Vagina (tissue), 2 donors: ENCODE results near the gene SPATA45. TPM values are rescaled to one million over a fixed set of nuclear protein-coding genes. Genes with fewer than 3 reads are reported as not detected.

Experiments
- DNase-seq, 2 donors: peaks; one replicate each; pipeline ENCODE4 v3.0.0-alpha.2; 2017; ENCODE audit errors: extremely low spot score in 2 of 2
- H3K27ac ChIP-seq: fragments of 200-600 bp; sonication (generic); one replicate; pipeline ENCODE4 v1.5.1; 2019
- H3K27me3 ChIP-seq: fragments of 200-600 bp; sonication (generic); one replicate; pipeline ENCODE4 v1.5.1; 2019
- H3K36me3 ChIP-seq, 2 donors: fragments of 200-600 bp; sonication (generic); one replicate each; pipeline ENCODE4 v1.5.1; 2017 to 2019
- H3K4me1 ChIP-seq: fragments of 200-600 bp; sonication (generic); one replicate; pipeline ENCODE4 v1.5.1; 2019
- H3K4me3 ChIP-seq, 2 donors: fragments of 200-600 bp; sonication (generic); 1 replicate in 1 of 2; 2 replicates in 1 of 2; pipeline ENCODE4 v1.5.1; 2016 to 2019
- H3K9me3 ChIP-seq: fragments of 200-600 bp; sonication (generic); one replicate; pipeline ENCODE4 v1.5.1; 2019
- POLR2A ChIP-seq, 2 donors: fragments of 450-650 bp; IDR thresholded peaks; one replicate each; pipeline ENCODE4 v1.6.1; 2017; ENCODE audit warnings: antibody characterized with exemption in 2 of 2, mild to moderate bottlenecking in 2 of 2, moderate library complexity in 2 of 2
- POLR2AphosphoS5 ChIP-seq, 2 donors: sonication (generic); formaldehyde crosslinking; IDR thresholded peaks; one replicate each; pipeline ENCODE4 v1.9.0; 2017; ENCODE audit warnings: antibody characterized with exemption in 2 of 2, mild to moderate bottlenecking in 2 of 2, low read depth in 1 of 2; ENCODE audit not compliant: insufficient read depth in 1 of 2
- intact Hi-C: fragments of 100-400 bp; cut with DNase I; formaldehyde crosslinking; loops from one replicate; pipeline ENCODE4 v1.15.1; 2023
- total RNA-seq: library from RNA; depleted of rRNA; stranded (reverse); fragments of >200 nt; gene quantifications from one replicate; pipeline ENCODE4 v1.2.3, GENCODE V29; 2016
- TF ChIP-seq, protein P1 (sequence below), 3 experiments: fragments of 450-650 bp in 2 of 3; fragments of 200-600 bp in 1 of 3; sonication (generic) in 1 of 3; IDR thresholded peaks; one replicate each; pipeline ENCODE4 v1.5.1; 2017 to 2019; ENCODE audit warnings: antibody characterized with exemption in 3 of 3, mild to moderate bottlenecking in 2 of 3, moderate library complexity in 2 of 3

Gene SPATA45
- total RNA-seq, 1 donor from 2014 or later = not detected

DNA sequence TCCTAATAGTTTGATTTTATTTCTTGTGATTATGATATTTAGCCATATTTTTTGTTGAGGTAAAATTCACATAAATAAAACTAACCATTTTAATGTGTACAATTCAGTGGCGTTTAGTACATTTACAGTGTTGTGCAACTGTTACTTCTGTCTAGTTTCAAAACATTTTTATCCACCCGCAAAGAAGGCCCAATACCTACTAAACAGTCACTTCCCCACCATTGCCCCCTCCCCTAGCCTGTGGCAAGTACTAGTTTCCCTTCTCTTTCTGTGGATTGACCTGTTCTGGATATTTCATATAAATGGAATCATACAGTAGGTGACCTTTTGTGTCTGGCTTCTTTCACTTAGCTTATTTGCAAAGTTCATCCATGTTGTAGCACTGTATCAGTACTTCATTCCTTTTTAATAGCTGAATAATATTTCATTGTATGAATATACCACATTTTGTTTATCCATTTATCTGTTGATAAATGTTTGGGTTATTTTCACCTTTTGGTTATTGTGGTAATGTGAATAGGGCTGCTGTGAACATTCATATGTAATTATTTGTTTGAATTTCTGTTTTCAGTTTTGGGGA lies 14.8 kb upstream of the SPATA45 start:
- intact Hi-C loops = no loop called here
- no peak for DNase-seq
- no peaks in the 10 kb centered on the region for H3K36me3 ChIP-seq
- no peak overlapping the region for H3K27ac ChIP-seq
- H3K27me3 ChIP-seq = no peaks in the 10 kb centered on the region
- H3K4me3 ChIP-seq = no peak overlapping the region
- peaks cover 30% of the 10 kb centered on the region for H3K4me1 ChIP-seq
- TF ChIP-seq POLR2A (IDR thresholded peaks at IDR 0.05) (no peak), POLR2AphosphoS5 (IDR thresholded peaks at IDR 0.05; ENCODE audit: insufficient read depth in 1 of 2, low read depth in 1 of 2) (no peak)
- TF ChIP-seq, protein P1, sequence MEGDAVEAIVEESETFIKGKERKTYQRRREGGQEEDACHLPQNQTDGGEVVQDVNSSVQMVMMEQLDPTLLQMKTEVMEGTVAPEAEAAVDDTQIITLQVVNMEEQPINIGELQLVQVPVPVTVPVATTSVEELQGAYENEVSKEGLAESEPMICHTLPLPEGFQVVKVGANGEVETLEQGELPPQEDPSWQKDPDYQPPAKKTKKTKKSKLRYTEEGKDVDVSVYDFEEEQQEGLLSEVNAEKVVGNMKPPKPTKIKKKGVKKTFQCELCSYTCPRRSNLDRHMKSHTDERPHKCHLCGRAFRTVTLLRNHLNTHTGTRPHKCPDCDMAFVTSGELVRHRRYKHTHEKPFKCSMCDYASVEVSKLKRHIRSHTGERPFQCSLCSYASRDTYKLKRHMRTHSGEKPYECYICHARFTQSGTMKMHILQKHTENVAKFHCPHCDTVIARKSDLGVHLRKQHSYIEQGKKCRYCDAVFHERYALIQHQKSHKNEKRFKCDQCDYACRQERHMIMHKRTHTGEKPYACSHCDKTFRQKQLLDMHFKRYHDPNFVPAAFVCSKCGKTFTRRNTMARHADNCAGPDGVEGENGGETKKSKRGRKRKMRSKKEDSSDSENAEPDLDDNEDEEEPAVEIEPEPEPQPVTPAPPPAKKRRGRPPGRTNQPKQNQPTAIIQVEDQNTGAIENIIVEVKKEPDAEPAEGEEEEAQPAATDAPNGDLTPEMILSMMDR (IDR thresholded peaks at IDR 0.05) = no peak
- no peaks in the 10 kb centered on the region for H3K9me3 ChIP-seq

DNA sequence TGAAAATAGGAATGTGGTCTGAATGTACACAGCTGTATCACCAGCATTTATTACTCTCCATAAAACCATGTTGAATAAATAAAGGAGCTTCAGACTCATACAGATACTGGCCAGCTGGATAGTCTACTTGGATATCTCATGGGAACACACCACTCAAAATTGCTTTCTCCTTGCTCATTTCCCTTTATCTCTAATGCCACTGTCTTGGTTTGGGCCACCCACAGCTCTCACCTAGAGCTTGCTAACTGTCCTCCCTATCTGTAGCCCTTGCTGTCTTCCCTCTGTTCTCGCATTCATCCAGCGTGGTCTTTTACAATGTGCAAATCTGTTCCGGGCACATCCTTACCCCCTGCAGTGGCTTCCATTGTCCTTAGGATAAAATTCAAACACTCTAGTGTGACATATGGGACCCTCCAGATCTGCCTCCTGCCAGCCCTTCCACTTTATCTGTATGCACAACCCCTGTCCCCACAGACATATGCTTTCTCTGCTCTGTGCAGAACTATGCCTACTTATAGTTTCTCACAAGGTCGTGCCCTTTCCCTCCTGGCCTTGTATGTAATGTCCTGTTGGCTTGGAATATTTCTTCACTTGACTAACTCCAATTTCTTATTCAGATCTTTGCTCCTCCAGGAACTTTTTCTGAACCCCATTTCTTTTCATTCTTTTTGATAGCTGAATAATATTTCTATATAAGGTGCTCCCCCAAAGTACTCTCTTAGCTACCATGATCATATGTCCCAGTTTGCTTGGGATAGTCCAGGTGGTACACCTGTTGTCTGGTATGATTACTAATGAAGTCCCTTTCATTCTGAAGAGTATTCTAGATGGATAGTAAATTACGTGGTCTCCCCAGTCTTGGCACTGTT lies 13.5 kb upstream of the SPATA45 start:
- Histone ChIP-seq H3K4me1 (peaks cover 40% of the 10 kb centered on the region), H3K27ac (no peak overlapping the region), H3K9me3 (no peaks in the 10 kb centered on the region), H3K4me3 (no peak overlapping the region), H3K27me3 (no peaks in the 10 kb centered on the region), H3K36me3 (no peaks in the 10 kb centered on the region)
- TF ChIP-seq POLR2A (IDR thresholded peaks at IDR 0.05) (no peak), POLR2AphosphoS5 (IDR thresholded peaks at IDR 0.05; ENCODE audit: insufficient read depth in 1 of 2, low read depth in 1 of 2) (no peak)
- TF ChIP-seq, protein P1 (IDR thresholded peaks at IDR 0.05) = no peak
- DNase-seq = no peak
- intact Hi-C loops = no loop called here

DNA sequence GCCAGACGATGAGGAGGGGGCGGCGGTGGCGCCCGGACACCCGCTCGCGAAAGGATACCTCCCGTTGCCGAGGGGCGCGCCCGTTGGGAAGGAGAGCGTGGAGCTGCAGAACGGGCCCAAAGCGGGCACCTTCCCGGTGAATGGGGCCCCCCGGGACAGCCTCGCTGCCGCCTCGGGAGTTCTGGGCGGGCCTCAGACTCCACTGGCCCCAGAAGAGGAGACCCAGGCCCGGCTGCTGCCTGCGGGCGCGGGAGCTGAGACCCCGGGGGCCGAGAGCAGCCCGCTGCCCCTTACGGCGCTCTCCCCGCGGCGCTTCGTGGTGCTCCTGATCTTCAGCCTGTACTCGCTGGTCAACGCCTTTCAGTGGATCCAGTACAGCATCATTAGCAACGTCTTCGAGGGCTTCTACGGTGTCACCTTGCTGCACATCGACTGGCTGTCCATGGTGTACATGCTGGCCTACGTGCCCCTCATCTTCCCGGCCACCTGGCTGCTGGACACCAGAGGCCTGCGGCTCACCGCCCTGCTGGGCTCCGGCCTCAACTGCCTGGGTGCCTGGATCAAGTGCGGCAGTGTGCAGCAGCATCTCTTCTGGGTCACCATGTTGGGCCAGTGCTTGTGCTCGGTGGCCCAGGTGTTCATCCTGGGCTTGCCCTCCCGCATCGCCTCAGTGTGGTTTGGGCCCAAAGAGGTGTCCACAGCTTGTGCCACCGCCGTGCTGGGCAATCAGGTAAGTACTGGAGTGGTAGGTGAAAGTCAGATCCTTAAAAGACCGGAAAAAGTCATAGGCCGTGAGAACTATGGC lies 11.2 kb upstream of the SPATA45 start:
- Histone ChIP-seq H3K4me1 (peaks cover 40% of the 10 kb centered on the region), H3K36me3 (no peaks in the 10 kb centered on the region), H3K27me3 (no peaks in the 10 kb centered on the region), H3K9me3 (no peaks in the 10 kb centered on the region), H3K4me3 (peak overlapping the region; percentile 78 to 98), H3K27ac (peak overlapping the region; percentile 87)
- intact Hi-C loops = no loop called here
- TF ChIP-seq, protein P1 (IDR thresholded peaks at IDR 0.05) = no peak
- TF ChIP-seq POLR2AphosphoS5 (IDR thresholded peaks at IDR 0.05; ENCODE audit: insufficient read depth in 1 of 2, low read depth in 1 of 2) (no peak), POLR2A (IDR thresholded peaks at IDR 0.05) (no peak)
- DNase-seq = no peak

DNA sequence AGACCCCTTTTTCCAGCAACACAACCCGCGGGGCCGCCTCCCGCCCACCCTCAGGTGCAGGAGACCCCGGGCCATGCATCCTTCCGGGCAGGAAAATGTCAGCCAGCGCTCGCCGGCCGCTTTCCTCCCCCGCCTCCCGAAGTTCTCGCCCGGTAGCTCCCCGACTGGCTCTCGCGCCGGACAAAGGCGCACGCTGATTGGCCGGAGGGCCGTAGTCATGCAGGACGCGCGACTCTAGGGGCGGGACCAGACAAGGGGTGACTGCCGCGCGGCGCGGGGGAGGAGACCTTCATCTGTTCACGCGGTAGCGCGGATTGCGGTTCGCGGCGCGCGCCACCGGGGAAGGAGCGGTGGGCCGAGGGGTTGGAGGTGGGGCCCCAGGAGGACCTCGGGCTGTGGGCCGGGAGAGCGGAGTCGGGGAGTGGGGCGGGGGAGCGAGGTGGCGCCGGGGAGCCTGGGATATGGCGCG lies 10.6 kb upstream of the SPATA45 start, which contains the start of gene FLVCR1:
FLVCR1 (plus strand) TSS at position 284 of the 469 bp plus-strand sequence; CDS start at position 462, 178 bp downstream.
- intact Hi-C loops = no loop called here
- peaks cover 40% of the 10 kb centered on the region for H3K4me1 ChIP-seq
- no peaks in the 10 kb centered on the region for H3K9me3 ChIP-seq
- H3K27me3 ChIP-seq = no peaks in the 10 kb centered on the region
- TF ChIP-seq, protein P1 (IDR thresholded peaks at IDR 0.05) = no peak
- TF ChIP-seq POLR2AphosphoS5 (IDR thresholded peaks at IDR 0.05; ENCODE audit: insufficient read depth in 1 of 2, low read depth in 1 of 2) = peak; percentile 83 to 91
- DNase-seq = peak; percentile 96 to 98
- peak within 1 kb of the TSS; percentile 87 for H3K27ac ChIP-seq
- H3K4me3 ChIP-seq = peak within 1 kb of the TSS; percentile 78 to 98
- H3K36me3 ChIP-seq = no peaks in the 10 kb centered on the region
